NCI-H2196 (cell line): ENCODE data around the gene LIMCH1.
A peak's percentile ranks its signal among the peaks of the same experiment; 100 is the strongest.

Experiments used
- DNase-seq: peaks from one replicate; lab custom pipeline; 2025; ENCODE audit not compliant: unreplicated experiment; lab: John Stamatoyannopoulos, UW

The LIMCH1 gene

GRCh38 chr4:41568363-41568762 is 30.4 kb downstream of the LIMCH1 start:
- no peak for DNase-seq

- DNase-seq = no peak
Observed at GRCh38 chr4:41569961-41570360, 32.0 kb downstream of the LIMCH1 start.

GRCh38 chr4:41571422-41571821 is 33.5 kb downstream of the LIMCH1 start:
- no peak for DNase-seq

- no peak for DNase-seq
Observed at GRCh38 chr4:41572516-41572915, 34.6 kb downstream of the LIMCH1 start.

GRCh38 chr4:41572956-41573355 is 35.0 kb downstream of the LIMCH1 start:
- no peak for DNase-seq

GRCh38 chr4:41573502-41574001 is 35.6 kb downstream of the LIMCH1 start:
- no peak for DNase-seq

- DNase-seq = no peak
Observed at GRCh38 chr4:41575207-41575606, 37.2 kb downstream of the LIMCH1 start.

GRCh38 chr4:41575665-41576064 is 37.7 kb downstream of the LIMCH1 start:
- DNase-seq = no peak

GRCh38 chr4:41579043-41579442 is 41.1 kb downstream of the LIMCH1 start:
- no peak for DNase-seq

GRCh38 chr4:41579526-41579925 is 41.6 kb downstream of the LIMCH1 start:
- DNase-seq = no peak

GRCh38 chr4:41580007-41580406 is 42.0 kb downstream of the LIMCH1 start:
- no peak for DNase-seq

- DNase-seq = no peak
Observed at GRCh38 chr4:41586675-41587225, 48.8 kb downstream of the LIMCH1 start.

- no peak for DNase-seq
Observed at GRCh38 chr4:41587286-41587685, 49.3 kb downstream of the LIMCH1 start.

- peak; percentile 74 for DNase-seq
Observed at GRCh38 chr4:41590591-41590990, 52.6 kb downstream of the LIMCH1 start.

GRCh38 chr4:41594432-41594831 is 56.5 kb downstream of the LIMCH1 start:
- no peak for DNase-seq

GRCh38 chr4:41597494-41597893 is 59.5 kb downstream of the LIMCH1 start:
- DNase-seq = no peak

GRCh38 chr4:41598580-41598979 is 60.6 kb downstream of the LIMCH1 start:
- no peak for DNase-seq

- DNase-seq = no peak
Observed at GRCh38 chr4:41599192-41599786, 61.3 kb downstream of the LIMCH1 start.

- no peak for DNase-seq
Observed at GRCh38 chr4:41600243-41600912, 62.4 kb downstream of the LIMCH1 start.

- DNase-seq = no peak
Observed at GRCh38 chr4:41601025-41601424, 63.1 kb downstream of the LIMCH1 start.

- no peak for DNase-seq
Observed at GRCh38 chr4:41602113-41602512, 64.2 kb downstream of the LIMCH1 start.

- no peak for DNase-seq
Observed at GRCh38 chr4:41602886-41603498, 65.0 kb downstream of the LIMCH1 start.
